HepG2 (cell line): ENCODE data around the gene TMEM9. TPM values are rescaled to one million over a fixed set of nuclear protein-coding genes. Genes with fewer than 3 reads are reported as not detected.

Source experiments
- ARNT ChIP-seq: fragments of 450-650 bp; IDR thresholded peaks from 2 replicates; pipeline ENCODE4 v1.6.1; 2017
- FIP1L1 ChIP-seq: fragments of 200-400 bp; formaldehyde crosslinking; IDR thresholded peaks from 2 replicates; pipeline ENCODE4 v1.6.1; 2018; ENCODE audit warnings: low read depth, mild to moderate bottlenecking, low read length, moderate library complexity, borderline replicate concordance; ENCODE audit not compliant: insufficient read depth
- GATAD1 ChIP-seq: IDR thresholded peaks from 2 replicates; pipeline ENCODE4 v1.6.1; 2016; ENCODE audit warnings: missing genetic modification reagents, missing compliant biosample characterization
- HOXA9 ChIP-seq: sonication (generic); formaldehyde crosslinking; IDR thresholded peaks from 2 replicates; pipeline ENCODE4 v1.8.1; 2022; ENCODE audit warnings: missing genetic modification reagents, mild to moderate bottlenecking, moderate library complexity, borderline replicate concordance
- NPAS2 ChIP-seq: sonication (generic); formaldehyde crosslinking; IDR thresholded peaks from 2 replicates; pipeline ENCODE4 v1.8.0; 2022; ENCODE audit warnings: mild to moderate bottlenecking, missing genetic modification reagents, borderline replicate concordance
- SP2 ChIP-seq: sonication (generic); formaldehyde crosslinking; IDR thresholded peaks from 2 replicates; pipeline ENCODE4 v1.5.1; 2020; ENCODE audit warnings: mild to moderate bottlenecking, missing genetic modification reagents
- ZNF121 ChIP-seq: sonication (generic); formaldehyde crosslinking; IDR thresholded peaks from 2 replicates; pipeline ENCODE4 v1.5.0; 2020; ENCODE audit warnings: mild to moderate bottlenecking, missing genetic modification reagents
- ZNF460 ChIP-seq: sonication (generic); formaldehyde crosslinking; IDR thresholded peaks from 2 replicates; pipeline ENCODE4 v1.5.1; 2020; ENCODE audit warnings: missing genetic modification reagents, mild to moderate bottlenecking, borderline replicate concordance
- ZNF652 ChIP-seq: IDR thresholded peaks from 2 replicates; pipeline ENCODE4 v1.6.1; 2016; ENCODE audit warnings: low read depth, borderline replicate concordance
- polyA plus RNA-seq, 8 experiments: library from polyadenylated mRNA; depleted of rRNA in 3 of 8; stranded (reverse) in 7 of 8; unstranded in 1 of 8; fragments of >200 nt; fragmentation: Illumina TruSeq in 4 of 8; extraction: Trizol in 4 of 8; gene quantifications; 2 replicates each; pipeline versions ENCODE4 v1.2.1 to v1.2.3, GENCODE V29; 2011 to 2016; ENCODE audit warnings: low read depth in 4 of 8, missing spikeins in 1 of 8, mixed read lengths in 1 of 8; ENCODE audit not compliant: insufficient read depth in 1 of 8
- total RNA-seq, 5 experiments: library from RNA; depleted of rRNA; stranded (reverse); fragments of >200 nt; fragmentation: Illumina TruSeq; extraction: Trizol; gene quantifications; 2 replicates each; pipeline ENCODE4 v1.2.3, GENCODE V29; 2016; ENCODE audit warnings: low read depth in 1 of 5
- TF ChIP-seq, protein P1 (sequence below): sonication (generic); formaldehyde crosslinking; IDR thresholded peaks from 2 replicates; pipeline ENCODE4 v1.4.0; 2020; ENCODE audit warnings: mild to moderate bottlenecking, missing genetic modification reagents

The TMEM9 gene
- total and polyA plus RNA-seq, 2 of the 13 experiments (the other 11 are each of a cell fraction or from before 2014, with no cell fraction given), result 60.9 to 102 TPM

DNA sequence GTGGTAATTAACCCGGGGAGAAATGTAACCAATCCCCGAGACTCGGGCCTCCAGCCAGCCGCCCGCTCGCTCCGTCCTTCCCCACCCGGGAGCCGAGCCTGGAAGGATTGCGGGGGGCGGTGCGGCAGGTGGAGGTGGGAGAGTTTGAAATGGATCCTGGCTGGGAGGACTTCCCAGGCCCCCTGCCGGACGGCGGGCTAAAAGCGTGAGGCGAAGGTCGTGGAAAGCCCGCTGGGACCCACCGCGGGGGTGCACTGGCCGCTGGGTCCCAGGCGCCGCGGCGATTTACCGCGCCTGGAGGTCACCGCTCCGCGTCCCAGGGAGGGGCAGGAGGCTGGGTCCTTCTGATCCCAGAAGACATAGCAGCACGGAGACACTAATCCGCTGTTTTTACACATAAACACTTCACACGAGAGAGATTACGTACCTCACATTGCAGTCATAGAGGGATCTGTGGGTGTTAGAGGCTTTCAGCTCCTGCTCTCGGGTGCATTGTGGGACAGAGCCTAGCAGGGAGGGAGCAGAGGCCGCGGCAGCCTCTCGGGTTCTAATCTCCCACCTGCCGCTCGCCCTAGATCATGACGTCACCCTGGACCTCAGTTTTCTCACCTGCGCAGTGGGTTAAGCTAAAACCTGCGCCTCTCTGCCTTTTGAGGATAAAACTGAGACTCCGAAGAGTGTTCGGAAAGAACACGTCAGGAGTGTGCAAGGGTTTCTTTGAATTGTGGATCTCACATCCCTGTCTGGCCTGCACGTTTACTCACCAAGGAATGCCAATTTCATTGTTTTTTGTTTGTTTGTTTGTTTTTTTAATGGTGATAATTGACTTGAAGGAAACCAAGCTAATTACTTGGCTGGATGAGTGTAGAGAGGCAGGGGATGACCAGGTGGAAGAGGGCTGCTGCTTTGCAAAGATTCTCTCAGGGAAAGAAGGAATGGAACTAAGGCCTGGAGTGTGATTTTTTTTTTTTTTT, 17.1 kb upstream of the TMEM9 start (continued):
- no peak for TF ChIP-seq SP2 (CRISPR knock-in tag)
- no peak for TF ChIP-seq NPAS2 (CRISPR knock-in tag)
- TF ChIP-seq ARNT, result no peak
- no peak for TF ChIP-seq GATAD1
- TF ChIP-seq ZNF460 (CRISPR knock-in tag), result no peak
- TF ChIP-seq, protein P1, sequence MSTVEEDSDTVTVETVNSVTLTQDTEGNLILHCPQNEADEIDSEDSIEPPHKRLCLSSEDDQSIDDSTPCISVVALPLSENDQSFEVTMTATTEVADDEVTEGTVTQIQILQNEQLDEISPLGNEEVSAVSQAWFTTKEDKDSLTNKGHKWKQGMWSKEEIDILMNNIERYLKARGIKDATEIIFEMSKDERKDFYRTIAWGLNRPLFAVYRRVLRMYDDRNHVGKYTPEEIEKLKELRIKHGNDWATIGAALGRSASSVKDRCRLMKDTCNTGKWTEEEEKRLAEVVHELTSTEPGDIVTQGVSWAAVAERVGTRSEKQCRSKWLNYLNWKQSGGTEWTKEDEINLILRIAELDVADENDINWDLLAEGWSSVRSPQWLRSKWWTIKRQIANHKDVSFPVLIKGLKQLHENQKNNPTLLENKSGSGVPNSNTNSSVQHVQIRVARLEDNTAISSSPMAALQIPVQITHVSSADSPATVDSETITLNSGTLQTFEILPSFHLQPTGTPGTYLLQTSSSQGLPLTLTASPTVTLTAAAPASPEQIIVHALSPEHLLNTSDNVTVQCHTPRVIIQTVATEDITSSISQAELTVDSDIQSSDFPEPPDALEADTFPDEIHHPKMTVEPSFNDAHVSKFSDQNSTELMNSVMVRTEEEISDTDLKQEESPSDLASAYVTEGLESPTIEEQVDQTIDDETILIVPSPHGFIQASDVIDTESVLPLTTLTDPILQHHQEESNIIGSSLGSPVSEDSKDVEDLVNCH (CRISPR knock-in tag), result no peak
- TF ChIP-seq FIP1L1, result no peak
- no peak for TF ChIP-seq HOXA9 (CRISPR knock-in tag)
- TF ChIP-seq ZNF652, result no peak; the same call in 1 of the 2 replicates
- TF ChIP-seq ZNF121 (CRISPR knock-in tag), result no peak
